Measurements from ENCODE around the gene WDR20. TPM values are rescaled to one million over a fixed set of nuclear protein-coding genes. Genes with fewer than 3 reads are reported as not detected.

Gene WDR20
- polyA plus RNA-seq, 1 of the 3 experiments (the other 2 are of a cell fraction), result 12.4 TPM

DNA sequence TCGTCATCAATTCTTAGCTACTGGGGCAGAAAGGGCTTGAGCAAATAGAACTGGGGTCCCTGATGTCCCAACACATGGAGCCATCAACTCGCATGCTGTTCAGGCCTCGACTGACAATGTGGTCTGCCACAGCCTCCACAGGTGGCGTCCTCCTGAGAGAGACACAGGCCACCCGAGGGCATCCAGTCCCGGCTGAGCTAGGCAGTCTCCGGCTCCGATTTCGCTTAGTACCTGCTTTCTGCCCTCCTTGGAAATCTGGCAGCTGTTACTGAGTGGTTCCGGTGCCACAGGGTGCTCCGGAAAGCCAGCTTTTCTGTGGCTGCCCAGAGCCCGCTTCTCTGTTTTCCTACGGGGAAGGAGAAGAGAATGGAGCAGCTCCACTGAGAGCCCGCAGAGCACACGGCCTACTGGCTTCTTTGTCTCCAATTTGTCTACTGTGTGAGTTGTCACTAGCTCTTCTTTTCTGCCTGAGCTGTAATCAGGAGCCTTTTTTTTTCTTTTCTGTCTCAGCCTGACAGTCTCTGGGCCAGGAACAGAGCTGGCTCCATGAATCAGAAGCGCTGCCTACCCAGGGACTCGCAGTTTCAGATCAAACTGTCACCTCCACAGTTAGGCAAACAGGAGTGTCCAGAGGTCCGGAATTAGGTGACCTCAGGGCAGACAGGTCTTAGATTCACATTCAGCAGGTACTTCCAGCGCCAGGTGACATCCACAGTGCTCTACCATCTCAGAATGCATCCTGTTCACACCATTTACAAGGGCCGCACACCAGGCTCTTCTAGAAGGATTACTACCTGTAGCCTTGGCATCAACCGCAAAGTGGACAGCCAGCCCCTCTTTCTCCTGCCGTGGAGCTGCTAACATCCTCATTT is 92.0 kb downstream of the WDR20 start:
- no peaks in the 10 kb centered on the region for H3K9me3 ChIP-seq
- H2AFZ ChIP-seq (ENCODE audit: low read depth), result no peak overlapping the region
- no peaks in the 10 kb centered on the region for H3K79me2 ChIP-seq (ENCODE audit: insufficient read depth)
- DNase-seq, result no peak
- no peak overlapping the region for H3K4me2 ChIP-seq
- 95% methylated on average over 16 of the region's 22 CpGs for WGBS (ENCODE audit: low lambda C conversion rate)
- ChIA-PET POLR2A (no interaction called here), CTCF (interaction anchor here (1.0 kb wide), 1 partner anchor 83 kb away, joined by 5 read pairs; no protein-coding TSS in a partner anchor)
- H3F3A ChIP-seq (replicated peaks; ENCODE audit: insufficient read depth), result no peaks in the 10 kb centered on the region
- H3K27ac ChIP-seq (ENCODE audit: low read depth in 2 of 2, low read length in 1 of 2), result no peak overlapping the region
- no peak overlapping the region for H3K4me3 ChIP-seq (ENCODE audit: low read depth in 2 of 2, low read length in 1 of 2)
- H3K36me3 ChIP-seq (replicated peaks in 1 of 2; ENCODE audit: control insufficient read depth in 1 of 2, insufficient read depth in 2 of 2, low read length in 1 of 2), result peaks cover 0 to 2% of the 10 kb centered on the region in 2 experiments
- no peaks in the 10 kb centered on the region for H3K9me2 ChIP-seq
- no peaks in the 10 kb centered on the region for H3K27me3 ChIP-seq (ENCODE audit: insufficient read depth)
- peaks cover 0 to 9% of the 10 kb centered on the region in 2 experiments; a peak in 1 of 4 replicates for H3K4me1 ChIP-seq (ENCODE audit: control insufficient read depth in 1 of 2, insufficient read depth in 2 of 2, low read depth in 1 of 2, low read length in 1 of 2)
- TF ChIP-seq, protein P1, sequence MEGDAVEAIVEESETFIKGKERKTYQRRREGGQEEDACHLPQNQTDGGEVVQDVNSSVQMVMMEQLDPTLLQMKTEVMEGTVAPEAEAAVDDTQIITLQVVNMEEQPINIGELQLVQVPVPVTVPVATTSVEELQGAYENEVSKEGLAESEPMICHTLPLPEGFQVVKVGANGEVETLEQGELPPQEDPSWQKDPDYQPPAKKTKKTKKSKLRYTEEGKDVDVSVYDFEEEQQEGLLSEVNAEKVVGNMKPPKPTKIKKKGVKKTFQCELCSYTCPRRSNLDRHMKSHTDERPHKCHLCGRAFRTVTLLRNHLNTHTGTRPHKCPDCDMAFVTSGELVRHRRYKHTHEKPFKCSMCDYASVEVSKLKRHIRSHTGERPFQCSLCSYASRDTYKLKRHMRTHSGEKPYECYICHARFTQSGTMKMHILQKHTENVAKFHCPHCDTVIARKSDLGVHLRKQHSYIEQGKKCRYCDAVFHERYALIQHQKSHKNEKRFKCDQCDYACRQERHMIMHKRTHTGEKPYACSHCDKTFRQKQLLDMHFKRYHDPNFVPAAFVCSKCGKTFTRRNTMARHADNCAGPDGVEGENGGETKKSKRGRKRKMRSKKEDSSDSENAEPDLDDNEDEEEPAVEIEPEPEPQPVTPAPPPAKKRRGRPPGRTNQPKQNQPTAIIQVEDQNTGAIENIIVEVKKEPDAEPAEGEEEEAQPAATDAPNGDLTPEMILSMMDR (IDR thresholded peaks at IDR 0.05), result no peak
- TF ChIP-seq EZH2phosphoT487 (IDR thresholded peaks at IDR 0.05; ENCODE audit: borderline replicate concordance, low read depth) (no peak), POLR2AphosphoS5 (IDR thresholded peaks at IDR 0.05; ENCODE audit: low read depth, low read length) (no peak), FOXM1 (IDR thresholded peaks at IDR 0.05; ENCODE audit: low read depth) (no peak), RCOR1 (IDR thresholded peaks at IDR 0.05; ENCODE audit: low read length) (no peak), JUND (IDR thresholded peaks at IDR 0.05) (no peak), NFIC (IDR thresholded peaks at IDR 0.05; ENCODE audit: borderline replicate concordance) (no peak), YY1 (IDR thresholded peaks at IDR 0.05; ENCODE audit: low read depth) (no peak), SMC3 (IDR thresholded peaks at IDR 0.05; ENCODE audit: low read depth, low read length) (no peak), TEAD4 (IDR thresholded peaks at IDR 0.05; ENCODE audit: borderline replicate concordance, insufficient read depth) (no peak), MEF2A (IDR thresholded peaks at IDR 0.05; ENCODE audit: borderline replicate concordance, low read depth) (no peak), RXRA (IDR thresholded peaks at IDR 0.05; ENCODE audit: borderline replicate concordance, low read depth) (no peak), RFX5 (IDR thresholded peaks at IDR 0.05; ENCODE audit: low read length) (no peak), SIN3A (IDR thresholded peaks at IDR 0.05; ENCODE audit: borderline replicate concordance, low read depth, low read length) (no peak)
- TF ChIP-seq, protein P2, sequence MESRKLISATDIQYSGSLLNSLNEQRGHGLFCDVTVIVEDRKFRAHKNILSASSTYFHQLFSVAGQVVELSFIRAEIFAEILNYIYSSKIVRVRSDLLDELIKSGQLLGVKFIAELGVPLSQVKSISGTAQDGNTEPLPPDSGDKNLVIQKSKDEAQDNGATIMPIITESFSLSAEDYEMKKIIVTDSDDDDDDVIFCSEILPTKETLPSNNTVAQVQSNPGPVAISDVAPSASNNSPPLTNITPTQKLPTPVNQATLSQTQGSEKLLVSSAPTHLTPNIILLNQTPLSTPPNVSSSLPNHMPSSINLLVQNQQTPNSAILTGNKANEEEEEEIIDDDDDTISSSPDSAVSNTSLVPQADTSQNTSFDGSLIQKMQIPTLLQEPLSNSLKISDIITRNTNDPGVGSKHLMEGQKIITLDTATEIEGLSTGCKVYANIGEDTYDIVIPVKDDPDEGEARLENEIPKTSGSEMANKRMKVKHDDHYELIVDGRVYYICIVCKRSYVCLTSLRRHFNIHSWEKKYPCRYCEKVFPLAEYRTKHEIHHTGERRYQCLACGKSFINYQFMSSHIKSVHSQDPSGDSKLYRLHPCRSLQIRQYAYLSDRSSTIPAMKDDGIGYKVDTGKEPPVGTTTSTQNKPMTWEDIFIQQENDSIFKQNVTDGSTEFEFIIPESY (IDR thresholded peaks at IDR 0.05; ENCODE audit: borderline replicate concordance, low read depth), result no peak
- TF ChIP-seq, protein P3, sequence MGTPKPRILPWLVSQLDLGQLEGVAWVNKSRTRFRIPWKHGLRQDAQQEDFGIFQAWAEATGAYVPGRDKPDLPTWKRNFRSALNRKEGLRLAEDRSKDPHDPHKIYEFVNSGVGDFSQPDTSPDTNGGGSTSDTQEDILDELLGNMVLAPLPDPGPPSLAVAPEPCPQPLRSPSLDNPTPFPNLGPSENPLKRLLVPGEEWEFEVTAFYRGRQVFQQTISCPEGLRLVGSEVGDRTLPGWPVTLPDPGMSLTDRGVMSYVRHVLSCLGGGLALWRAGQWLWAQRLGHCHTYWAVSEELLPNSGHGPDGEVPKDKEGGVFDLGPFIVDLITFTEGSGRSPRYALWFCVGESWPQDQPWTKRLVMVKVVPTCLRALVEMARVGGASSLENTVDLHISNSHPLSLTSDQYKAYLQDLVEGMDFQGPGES (IDR thresholded peaks at IDR 0.05; ENCODE audit: low read depth, low read length), result no peak
- TF ChIP-seq, protein P4, sequence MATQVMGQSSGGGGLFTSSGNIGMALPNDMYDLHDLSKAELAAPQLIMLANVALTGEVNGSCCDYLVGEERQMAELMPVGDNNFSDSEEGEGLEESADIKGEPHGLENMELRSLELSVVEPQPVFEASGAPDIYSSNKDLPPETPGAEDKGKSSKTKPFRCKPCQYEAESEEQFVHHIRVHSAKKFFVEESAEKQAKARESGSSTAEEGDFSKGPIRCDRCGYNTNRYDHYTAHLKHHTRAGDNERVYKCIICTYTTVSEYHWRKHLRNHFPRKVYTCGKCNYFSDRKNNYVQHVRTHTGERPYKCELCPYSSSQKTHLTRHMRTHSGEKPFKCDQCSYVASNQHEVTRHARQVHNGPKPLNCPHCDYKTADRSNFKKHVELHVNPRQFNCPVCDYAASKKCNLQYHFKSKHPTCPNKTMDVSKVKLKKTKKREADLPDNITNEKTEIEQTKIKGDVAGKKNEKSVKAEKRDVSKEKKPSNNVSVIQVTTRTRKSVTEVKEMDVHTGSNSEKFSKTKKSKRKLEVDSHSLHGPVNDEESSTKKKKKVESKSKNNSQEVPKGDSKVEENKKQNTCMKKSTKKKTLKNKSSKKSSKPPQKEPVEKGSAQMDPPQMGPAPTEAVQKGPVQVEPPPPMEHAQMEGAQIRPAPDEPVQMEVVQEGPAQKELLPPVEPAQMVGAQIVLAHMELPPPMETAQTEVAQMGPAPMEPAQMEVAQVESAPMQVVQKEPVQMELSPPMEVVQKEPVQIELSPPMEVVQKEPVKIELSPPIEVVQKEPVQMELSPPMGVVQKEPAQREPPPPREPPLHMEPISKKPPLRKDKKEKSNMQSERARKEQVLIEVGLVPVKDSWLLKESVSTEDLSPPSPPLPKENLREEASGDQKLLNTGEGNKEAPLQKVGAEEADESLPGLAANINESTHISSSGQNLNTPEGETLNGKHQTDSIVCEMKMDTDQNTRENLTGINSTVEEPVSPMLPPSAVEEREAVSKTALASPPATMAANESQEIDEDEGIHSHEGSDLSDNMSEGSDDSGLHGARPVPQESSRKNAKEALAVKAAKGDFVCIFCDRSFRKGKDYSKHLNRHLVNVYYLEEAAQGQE (IDR thresholded peaks at IDR 0.05; ENCODE audit: low read depth, low read length), result no peak
- H4K20me1 ChIP-seq (ENCODE audit: insufficient read depth), result no peaks in the 10 kb centered on the region
- H3K9ac ChIP-seq, result no peak overlapping the region
